Measurements from ENCODE around the gene SLC16A3. TPM values are rescaled to one million over a fixed set of nuclear protein-coding genes. Genes with fewer than 3 reads are reported as not detected.
A peak's percentile ranks its signal among the peaks of the same experiment; 100 is the strongest.

The SLC16A3 gene
- total and polyA plus RNA-seq, 10 of the 15 experiments (the other 5 are each of a cell fraction or from before 2014, with no cell fraction given) = 0.10 to 46.5 (median 8.0) TPM

- ChIA-PET POLR2A (interaction anchor here (0.5 to 1.9 kb wide), 13 partner anchors 10 to 106 kb away, joined by 3 to 7 read pairs (median 4); partner anchors contain the start of genes CSNK1D and SLC16A3), SMC1A (ENCODE audit: uncharacterized antibody, unreplicated experiment) (interaction anchor here (0.9 to 2.6 kb wide), 9 partner anchors 34 to 177 kb away, joined by 3 to 12 read pairs (median 5); no protein-coding TSS in a partner anchor), CTCF (interaction anchor here (0.8 to 3.0 kb wide), 9 partner anchors 33 to 212 kb away, joined by 3 to 19 read pairs (median 4); partner anchors contain the start of gene CD7), RAD21 (ENCODE audit: unreplicated experiment) (interaction anchor here (0.6 to 2.6 kb wide), 13 partner anchors 29 to 160 kb away, joined by 3 to 18 read pairs (median 4); no protein-coding TSS in a partner anchor)
- peaks cover 33 to 54% of the 10 kb centered on the region in 2 experiments for H3K36me3 ChIP-seq (ENCODE audit: control insufficient read depth in 2 of 2, insufficient read depth in 2 of 2, low read length in 1 of 2)
- FAIRE-seq (no peak), ATAC-seq (peak; percentile 54), DNase-seq (ENCODE audit: low read depth, low spot score) (no peak)
- no peak overlapping the region for H2AFZ ChIP-seq (ENCODE audit: control insufficient read depth, low read depth, low read length)
- H3K27me3 ChIP-seq (replicated peaks in 1 of 2; ENCODE audit: control insufficient read depth in 2 of 2, insufficient read depth in 2 of 2, low read length in 1 of 2) = no peaks in the 10 kb centered on the region
- H3K79me2 ChIP-seq (ENCODE audit: control insufficient read depth, insufficient read depth, low read length) = no peaks in the 10 kb centered on the region; the same call in none of the 2 replicates
- no peak overlapping the region for H3K4me2 ChIP-seq (ENCODE audit: control insufficient read depth, insufficient read depth)
- in situ Hi-C loops (cut with MboI) = no loop called here
- WGBS (ENCODE audit: insufficient coverage, insufficient replicate concordance, low lambda C conversion rate, missing lambda C conversion rate) = 3% methylated on average over 17 of the region's 20 CpGs
- no peak overlapping the region for H3K4me3 ChIP-seq
- peak overlapping the region; percentile 58 for H3K27ac ChIP-seq (ENCODE audit: control insufficient read depth, insufficient read depth)
- no peak overlapping the region for H3K9ac ChIP-seq (ENCODE audit: control insufficient read depth, insufficient read depth, low read length)
- no TSS peak for BruUV-seq (replicated peaks)
- peaks cover 5% of the 10 kb centered on the region for H4K20me1 ChIP-seq (ENCODE audit: control insufficient read depth, insufficient read depth)
- no peaks in the 10 kb centered on the region for H3K9me3 ChIP-seq (replicated peaks; ENCODE audit: control insufficient read depth, insufficient read depth, low read length)
- intact Hi-C loops (cut with micrococcal nuclease; ENCODE audit: unreplicated experiment) = no loop called here
- peaks cover 29% of the 10 kb centered on the region for H3K4me1 ChIP-seq (ENCODE audit: control insufficient read depth, insufficient read depth, low read length)
- no peak for TF ChIP-seq RELB (IDR thresholded peaks at IDR 0.05; ENCODE audit: low read depth)
- no peak for TF ChIP-seq YBX1 (IDR thresholded peaks at IDR 0.05)
- TF ChIP-seq E2F8 (IDR thresholded peaks at IDR 0.05; ENCODE audit: low read depth, partially characterized antibody) = no peak
- no peak for TF ChIP-seq USF2 (IDR thresholded peaks at IDR 0.05; ENCODE audit: borderline replicate concordance, low read depth, low read length)
- no peak for TF ChIP-seq CBFB (IDR thresholded peaks at IDR 0.05; ENCODE audit: low read depth)
- no peak for TF ChIP-seq BMI1 (IDR thresholded peaks at IDR 0.05; ENCODE audit: borderline replicate concordance)
- TF ChIP-seq POLR2A (IDR thresholded peaks at IDR 0.05; ENCODE audit: low read depth, low read length) = peak; percentile 43; the same call in 1 of the 2 replicates
- no peak for TF ChIP-seq ATF7 (IDR thresholded peaks at IDR 0.05; ENCODE audit: low read depth)
- TF ChIP-seq BACH1 (IDR thresholded peaks at IDR 0.05; ENCODE audit: borderline replicate concordance) = 0 out of 2 replicates have a peak, but pooled peaks have one; percentile 17
- no peak for TF ChIP-seq YY1 (IDR thresholded peaks at IDR 0.05; ENCODE audit: low read depth, low read length)
- TF ChIP-seq LARP7 (IDR thresholded peaks at IDR 0.05) = peak; percentile 44; the same call in 1 of the 2 replicates
- TF ChIP-seq KAT2A (conservative IDR thresholded peaks at IDR 0.05; ENCODE audit: control insufficient read depth, low read depth, low read length) = no peak
- no peak for TF ChIP-seq TCF3 (IDR thresholded peaks at IDR 0.05; ENCODE audit: borderline replicate concordance, insufficient read depth, low read depth, low read length)
- TF ChIP-seq ZNF217 (IDR thresholded peaks at IDR 0.05) = no peak
- TF ChIP-seq POU2F2 (IDR thresholded peaks at IDR 0.05; ENCODE audit: borderline replicate concordance, low read depth, low read length) = peak; percentile 8; the same call in 1 of the 3 replicates
- no peak for TF ChIP-seq HDAC2 (IDR thresholded peaks at IDR 0.05)
These were observed 13.3 kb downstream of the SLC16A3 start for GRCh38 chr17:82241926-82242697.
